K562 (cell line): ENCODE measurements around the gene SCGB2B2. TPM values are rescaled to one million over a fixed set of nuclear protein-coding genes. Genes with fewer than 3 reads are reported as not detected.

ENCODE experiments used
- ATAC-seq: fragments of 200-7000 bp; cut with Tn5 transposase; 3 replicates; pipeline ENCODE4 v1.9.1; 2020; ENCODE audit warnings: moderate library complexity
- BruUV-seq: library from RNA; stranded (reverse); fragments of 400-500 nt; replicated peaks from 2 replicates; lab custom pipeline; 2021; lab: Mats Ljungman, UMichigan
- CTCF ChIA-PET: fragments of 300-600 bp; formaldehyde crosslinking; extraction: SDS; loops from one replicate; lab custom pipeline; 2021; ENCODE audit warnings: low intra/inter-chr PET ratio; lab: Yijun Ruan, JAX
- POLR2A ChIA-PET: fragments of 300-600, 350-650 bp; sonication (Branson Sonifier 250); formaldehyde crosslinking; extraction: SDS; loops from one replicate; lab custom pipeline; 2021; ENCODE audit warnings: antibody characterized with exemption, inconsistent platforms; lab: Yijun Ruan, JAX
- DNase-seq, 4 experiments: peaks; one replicate each; pipeline versions ENCODE4 v3.0.0 to v3.0.0-alpha.2; 2011 to 2018; ENCODE audit warnings: low spot score in 3 of 4, mixed read lengths in 3 of 4; ENCODE audit errors: extremely low read depth in 1 of 4
- FAIRE-seq: peaks from 2 replicates; lab custom pipeline; 2011; peaks lifted over from hg19 to GRCh38; lab: Jason Lieb, UNC
- H2AFZ ChIP-seq: 2 replicates; pipeline ENCODE4 v1.6.0; 2011; ENCODE audit warnings: low read depth, low read length, control low read depth, inconsistent platforms
- H3K27ac ChIP-seq: fragments of 200-600 bp; 3 replicates; pipeline ENCODE4 v1.8.0; 2011; ENCODE audit warnings: low read depth, mild to moderate bottlenecking, control low read depth, inconsistent platforms, low read length, moderate library complexity, mixed read lengths; ENCODE audit errors: extremely low read depth
- H3K27me3 ChIP-seq, 2 experiments: fragments of 300-600 bp in 1 of 2; 2 replicates in 1 of 2; 3 replicates in 1 of 2; pipeline versions ENCODE4 v1.6.0 to v1.8.0; 2011; ENCODE audit warnings: inconsistent platforms in 2 of 2, low read length in 2 of 2, mild to moderate bottlenecking in 1 of 2, mixed read lengths in 1 of 2, moderate library complexity in 1 of 2; ENCODE audit not compliant: control insufficient read depth in 2 of 2, insufficient read depth in 2 of 2
- H3K36me3 ChIP-seq: fragments of 300-600 bp; 3 replicates; pipeline ENCODE4 v1.8.0; 2011; ENCODE audit warnings: mild to moderate bottlenecking, low read length, inconsistent platforms; ENCODE audit not compliant: control insufficient read depth, insufficient read depth
- H3K4me1 ChIP-seq, 2 experiments: fragments of 200-600 bp in 1 of 2; replicated peaks in 1 of 2; 2 replicates in 1 of 2; 3 replicates in 1 of 2; pipeline versions ENCODE4 v1.5.1 to v1.8.0; 2011; ENCODE audit warnings: inconsistent platforms in 2 of 2, low read length in 2 of 2, mild to moderate bottlenecking in 1 of 2, mixed read lengths in 1 of 2, moderate library complexity in 1 of 2; ENCODE audit not compliant: control insufficient read depth in 2 of 2, insufficient read depth in 2 of 2
- H3K4me2 ChIP-seq: 2 replicates; pipeline ENCODE4 v1.6.1; 2011; ENCODE audit warnings: low read length, control low read depth, inconsistent platforms, mixed read lengths; ENCODE audit not compliant: insufficient read depth
- H3K4me3 ChIP-seq: fragments of 200-600 bp; sonication (generic), shearing (Covaris generic); 2 replicates; pipeline ENCODE4 v1.5.1; 2016; ENCODE audit warnings: control low read depth, inconsistent platforms
- H3K79me2 ChIP-seq: fragments of 200-600 bp; 3 replicates; pipeline ENCODE4 v1.8.0; 2011; ENCODE audit warnings: low read length, inconsistent platforms; ENCODE audit not compliant: control insufficient read depth, insufficient read depth
- H3K9ac ChIP-seq, 2 experiments: 2 replicates each; pipeline versions ENCODE4 v1.6.0 to v1.6.1; 2011; ENCODE audit warnings: low read depth in 2 of 2, low read length in 2 of 2, control low read depth in 1 of 2, inconsistent platforms in 1 of 2, mild to moderate bottlenecking in 1 of 2, mixed read lengths in 1 of 2; ENCODE audit not compliant: insufficient read depth in 1 of 2
- H3K9me1 ChIP-seq: one replicate; pipeline ENCODE4 v1.6.0; 2011; ENCODE audit warnings: inconsistent platforms, mild to moderate bottlenecking, low read length, moderate library complexity; ENCODE audit not compliant: control insufficient read depth, insufficient read depth
- H3K9me3 ChIP-seq: replicated peaks from 2 replicates; pipeline ENCODE4 v1.5.1; 2011; ENCODE audit warnings: low read depth, low read length, inconsistent platforms; ENCODE audit not compliant: control insufficient read depth, insufficient read depth
- H4K20me1 ChIP-seq: replicated peaks from 2 replicates; pipeline ENCODE4 v1.6.1; 2011; ENCODE audit warnings: low read length, inconsistent platforms, mixed read lengths; ENCODE audit not compliant: control insufficient read depth, insufficient read depth
- C11orf30 ChIP-seq: fragments of 450-650 bp; IDR thresholded peaks from 2 replicates; pipeline ENCODE4 v1.6.1; 2016; ENCODE audit warnings: low read depth, mild to moderate bottlenecking
- MAFG ChIP-seq: fragments of 450-650 bp; conservative IDR thresholded peaks from 2 replicates; pipeline ENCODE4 v1.6.1; 2016; ENCODE audit warnings: missing genetic modification characterization, missing compliant biosample characterization
- NFYB ChIP-seq: IDR thresholded peaks from 2 replicates; pipeline ENCODE4 v1.6.1; 2011; ENCODE audit warnings: mild to moderate bottlenecking, moderate library complexity; ENCODE audit not compliant: insufficient read length; ENCODE audit errors: extremely low read depth
- POLR2AphosphoS2 ChIP-seq: IDR thresholded peaks from 2 replicates; pipeline ENCODE4 v1.6.1; 2012; ENCODE audit warnings: low read length, improper control_type of control experiment
- SRF ChIP-seq, 2 experiments: fragments of 250-450, 450-650 bp in 1 of 2; sonication (Bioruptor Pico) in 1 of 2; sonication (generic) in 1 of 2; formaldehyde crosslinking; IDR thresholded peaks; 2 replicates each; pipeline versions ENCODE4 v1.5.0 to v1.5.1; 2020 to 2022; ENCODE audit warnings: mild to moderate bottlenecking in 1 of 2, missing genetic modification reagents in 1 of 2
- ZNF316 ChIP-seq: fragments of 450-650 bp; IDR thresholded peaks from 2 replicates; pipeline ENCODE4 v1.6.1; 2016
- ZNF589 ChIP-seq: fragments of 200-800 bp; sonication (Bioruptor generic); IDR thresholded peaks from 2 replicates; pipeline ENCODE4 v1.6.1; 2016; ENCODE audit warnings: low read depth, missing genetic modification characterization, missing compliant biosample characterization
- WGBS: fragments of 100-300 bp; shearing (Covaris generic); methylation state at CpG from one replicate; pipeline ENCODE4 v1.1.6; 2016; ENCODE audit warnings: low coverage, mixed read lengths; ENCODE audit not compliant: insufficient coverage; ENCODE audit errors: missing lambda C conversion rate; 5-methylcytosine and 5-hydroxymethylcytosine counted together
- in situ Hi-C: fragments of 300-500 bp; cut with MboI; formaldehyde crosslinking; loops from 4 replicates; pipeline ENCODE4 v1.15.0; 2018; ENCODE audit warnings: inconsistent platforms, mixed read lengths
- intact Hi-C: fragments of 100-400 bp; cut with micrococcal nuclease; formaldehyde crosslinking; loops from 2 replicates; pipeline ENCODE4 v1.14.2; 2022
- polyA plus RNA-seq, 8 experiments: library from polyadenylated mRNA; depleted of rRNA in 4 of 8; stranded (reverse) in 5 of 8; unstranded in 3 of 8; fragments of >200 nt; fragmentation: Nextera tagmentation in 2 of 8; fragmentation: Illumina TruSeq in 1 of 8; extraction: Ambion mirVana in 2 of 8; extraction: Trizol in 1 of 8; gene quantifications; 2 replicates each; pipeline versions ENCODE4 v1.2.1 to v1.2.3, GENCODE V29; 2011 to 2014; ENCODE audit warnings: inconsistent platforms in 1 of 8, missing spikeins in 1 of 8
- total RNA-seq, 7 experiments: library from RNA; depleted of rRNA in 6 of 7; stranded (reverse); fragments of >200 nt in 6 of 7; fragmentation: Illumina TruSeq in 2 of 7; extraction: Trizol in 2 of 7; gene quantifications; 2 replicates each; pipeline versions ENCODE4 v1.2.1 to v1.2.3, GENCODE V29; 2011 to 2021; ENCODE audit warnings: low replicate concordance in 1 of 7

SCGB2B2 gene
- total and polyA plus RNA-seq, 9 of the 15 experiments (the other 6 are each of a cell fraction or from before 2014, with no cell fraction given): not detected

- intact Hi-C loops (no loop called here), in situ Hi-C loops (no loop called here)
- Histone ChIP-seq H3K4me1 (peaks cover 0 to 6% of the 10 kb centered on the region in 2 experiments; a peak in 1 of 5 replicates), H3K9me3 (no peaks in the 10 kb centered on the region), H3K4me2 (peak overlapping the region; percentile 18; the same call in 1 of the 2 replicates), H3K36me3 (no peaks in the 10 kb centered on the region), H3K9me1 (no peaks in the 10 kb centered on the region), H3K4me3 (no peak overlapping the region), H3K27me3 (peaks cover 0 to 15% of the 10 kb centered on the region in 2 experiments; a peak in 2 of 5 replicates), H2AFZ (peak overlapping the region; percentile 53; the same call in 1 of the 2 replicates), H3K79me2 (no peaks in the 10 kb centered on the region), H3K27ac (no peak overlapping the region), H4K20me1 (no peaks in the 10 kb centered on the region), H3K9ac (no peak overlapping the region)
- CTCF ChIA-PET: no interaction called here
- no peak for FAIRE-seq
- TF ChIP-seq NFYB (peak; percentile 60), POLR2AphosphoS2 (no peak), ZNF316 (peak; percentile 78), ZNF589 (CRISPR knock-in tag) (no peak), SRF (CRISPR knock-in tag; IDR thresholded peaks at IDR 0.05) (peak in 1 of 2 experiments; percentile 54; a peak in 1 of 4 replicates), MAFG (tag) (0 out of 2 replicates have a peak, but pooled peaks have one; percentile 15), C11orf30 (peak; percentile 55; the same call in 1 of the 2 replicates)
- BruUV-seq: no TSS peak
- no peak for DNase-seq
- no peak for ATAC-seq
- 15% methylated on average over 9 of the region's 9 CpGs for WGBS
- POLR2A ChIA-PET: interaction anchor here (0.7 to 1.0 kb wide), 3 partner anchors 9 to 46 kb away, joined by 3 to 5 read pairs (median 4); no protein-coding TSS in a partner anchor
Measured at GRCh38 chr19:34675919-34676318, 1.0 kb downstream of the SCGB2B2 start.
